ENCODE data around the gene ZSCAN20.

GRCh38 chr1:33464552-33464951 is 7.9 kb upstream of the ZSCAN20 start:
- TF ChIP-seq CTCF (IDR thresholded peaks at IDR 0.05 in 4 of 5, conservative IDR thresholded peaks at IDR 0.05 in 1 of 5) (no peak), POLR2A (IDR thresholded peaks at IDR 0.05) (no peak)

Data from gastrocnemius medialis (tissue), 4 donors.